Colon (tissue), 2 donors: Measurements from ENCODE around the gene HTT.

Source experiments
- FAIRE-seq: peaks from 2 replicates; lab custom pipeline; 2012; peaks lifted over from hg19 to GRCh38; lab: Jason Lieb, UNC
- donor health status: control.
- donor health status: control.

Gene HTT

GRCh38 chr4:3292571-3293400, 218.3 kb downstream of the HTT start, which contains the start of gene RGS12:
Gene RGS12, plus strand, starts transcription at chr4:3293021. Its CDS starts 23,150 bp downstream, at chr4:3316171.
- no peak for FAIRE-seq
